Neural cell (in vitro differentiated cells): ENCODE data around the gene PTPRN2. TPM values are rescaled to one million over a fixed set of nuclear protein-coding genes. Genes with fewer than 3 reads are reported as not detected.

Experiments used
- H2AFZ ChIP-seq: fragments of 200-600, 300-800 bp; sonication (generic), shearing (Covaris generic); 2 replicates; pipeline ENCODE4 v1.6.0; 2014; ENCODE audit warnings: low read depth, mild to moderate bottlenecking, antibody characterized with exemption, low read length, moderate library complexity
- H3F3A ChIP-seq: fragments of 200-600 bp; shearing (Covaris generic); 2 replicates; pipeline ENCODE4 v1.6.1; 2016; ENCODE audit warnings: mild to moderate bottlenecking, moderate library complexity, mixed read lengths, antibody characterized with exemption, low read length; ENCODE audit not compliant: insufficient read depth, poor library complexity, severe bottlenecking
- H3K27ac ChIP-seq: fragments of 200-600, 300-800 bp; sonication (generic), shearing (Covaris generic); 2 replicates; pipeline ENCODE4 v1.5.1; 2014; ENCODE audit warnings: mild to moderate bottlenecking, low read length, moderate library complexity
- H3K27me3 ChIP-seq: fragments of 300-800, 200-600 bp; sonication (generic), shearing (Covaris generic); 2 replicates; pipeline ENCODE4 v1.6.0; 2014; ENCODE audit warnings: mild to moderate bottlenecking, low read depth, low read length, moderate library complexity; ENCODE audit not compliant: insufficient read depth
- H3K36me3 ChIP-seq: fragments of 300-800, 200-600 bp; sonication (generic), shearing (Covaris generic); 2 replicates; pipeline ENCODE4 v1.5.1; 2014; ENCODE audit warnings: mild to moderate bottlenecking, antibody characterized with exemption, low read length, moderate library complexity; ENCODE audit not compliant: insufficient read depth
- H3K4me2 ChIP-seq: fragments of 300-800, 200-600 bp; sonication (generic), shearing (Covaris generic); 2 replicates; pipeline ENCODE4 v1.6.0; 2014; ENCODE audit warnings: mild to moderate bottlenecking, low read length
- H3K4me3 ChIP-seq: fragments of 300-800, 200-600 bp; sonication (generic), shearing (Covaris generic); 2 replicates; pipeline ENCODE4 v1.5.1; 2014; ENCODE audit warnings: mild to moderate bottlenecking, low read length, moderate library complexity
- H3K79me2 ChIP-seq: fragments of 200-600 bp; shearing (Covaris generic); replicated peaks from 2 replicates; pipeline ENCODE4 v1.6.0; 2014; ENCODE audit warnings: mild to moderate bottlenecking, low read length, moderate library complexity; ENCODE audit not compliant: insufficient read depth
- H3K9ac ChIP-seq: fragments of 300-800, 200-600 bp; sonication (generic), shearing (Covaris generic); 2 replicates; pipeline ENCODE4 v1.6.1; 2016; ENCODE audit warnings: mild to moderate bottlenecking, low read length, mixed read lengths
- H3K9me2 ChIP-seq: fragments of 200-600 bp; shearing (Covaris generic); 2 replicates; pipeline ENCODE4 v1.6.1; 2016; ENCODE audit warnings: mild to moderate bottlenecking, low read length, mixed read lengths; ENCODE audit not compliant: insufficient read depth
- H3K9me3 ChIP-seq: fragments of 200-600, 300-800 bp; sonication (generic), shearing (Covaris generic); 2 replicates; pipeline ENCODE4 v1.6.1; 2016; ENCODE audit warnings: mild to moderate bottlenecking, mixed run types, low read length, moderate library complexity, mixed read lengths
- H4K20me1 ChIP-seq: fragments of 200-600 bp; shearing (Covaris generic); 2 replicates; pipeline ENCODE4 v1.6.1; 2016; ENCODE audit warnings: mild to moderate bottlenecking, mixed run types; ENCODE audit not compliant: insufficient read depth
- CTCF ChIP-seq: fragments of 450-650 bp; IDR thresholded peaks from 2 replicates; pipeline ENCODE4 v1.5.1; 2014; ENCODE audit warnings: antibody characterized with exemption, mild to moderate bottlenecking, moderate library complexity; ENCODE audit not compliant: poor library complexity, severe bottlenecking
- EP300 ChIP-seq: fragments of 450-650 bp; conservative IDR thresholded peaks from 2 replicates; pipeline ENCODE4 v1.6.1; 2014; ENCODE audit warnings: antibody characterized with exemption, mild to moderate bottlenecking, moderate library complexity; ENCODE audit not compliant: poor library complexity, severe bottlenecking
- EZH2 ChIP-seq: fragments of 200-600, 300-800 bp; shearing (Covaris generic), sonication (generic); IDR thresholded peaks from 2 replicates; pipeline ENCODE4 v1.6.1; 2014; ENCODE audit warnings: antibody characterized with exemption, low read length, borderline replicate concordance, mild to moderate bottlenecking; ENCODE audit not compliant: insufficient read depth, poor library complexity, severe bottlenecking
- MXI1 ChIP-seq: fragments of 450-650 bp; conservative IDR thresholded peaks from 2 replicates; pipeline ENCODE4 v1.6.1; 2014; ENCODE audit warnings: antibody characterized with exemption, mild to moderate bottlenecking; ENCODE audit not compliant: poor library complexity, severe bottlenecking
- POLR2AphosphoS5 ChIP-seq: IDR thresholded peaks from 2 replicates; pipeline ENCODE4 v1.6.1; 2012
- RAD21 ChIP-seq: fragments of 450-650 bp; conservative IDR thresholded peaks from 2 replicates; pipeline ENCODE4 v1.6.1; 2014; ENCODE audit warnings: antibody characterized with exemption, mild to moderate bottlenecking, moderate library complexity
- REST ChIP-seq: IDR thresholded peaks from 2 replicates; pipeline ENCODE4 v1.6.1; 2012; ENCODE audit warnings: borderline replicate concordance
- SMC3 ChIP-seq: fragments of 450-650 bp; conservative IDR thresholded peaks from 2 replicates; pipeline ENCODE4 v1.6.1; 2014; ENCODE audit warnings: antibody characterized with exemption, mild to moderate bottlenecking, moderate library complexity; ENCODE audit not compliant: poor library complexity
- TAF1 ChIP-seq: IDR thresholded peaks from 2 replicates; pipeline ENCODE4 v1.6.1; 2012; ENCODE audit warnings: low read depth
- polyA plus RNA-seq: library from polyadenylated mRNA; depleted of rRNA; stranded (reverse); fragments of >200 nt; gene quantifications from 2 replicates; pipeline ENCODE4 v1.2.3, GENCODE V29; 2014

PTPRN2 gene
- polyA plus RNA-seq, 1 donor from 2014 or later: 31.0 TPM

- Histone ChIP-seq H3K9me3 (no peaks in the 10 kb centered on the region), H3K36me3 (no peaks in the 10 kb centered on the region), H4K20me1 (no peaks in the 10 kb centered on the region), H3K79me2 (no peaks in the 10 kb centered on the region), H3F3A (no peaks in the 10 kb centered on the region), H3K9ac (no peak overlapping the region), H2AFZ (no peak overlapping the region), H3K4me2 (no peak overlapping the region), H3K27me3 (no peaks in the 10 kb centered on the region), H3K9me2 (no peaks in the 10 kb centered on the region), H3K4me3 (no peak overlapping the region), H3K27ac (no peak overlapping the region)
- TF ChIP-seq EP300 (no peak), TAF1 (no peak), REST (no peak), CTCF (no peak), SMC3 (no peak), MXI1 (no peak), RAD21 (no peak), EZH2 (no peak), POLR2AphosphoS5 (no peak)
These were observed 28.4 kb upstream of the PTPRN2 start for GRCh38 chr7:158616050-158616449.

- H3K27me3 ChIP-seq: no peaks in the 10 kb centered on the region
- H3K4me2 ChIP-seq: no peak overlapping the region
- H3K9ac ChIP-seq: no peak overlapping the region
- TF ChIP-seq RAD21: no peak
- no peak for TF ChIP-seq POLR2AphosphoS5
- TF ChIP-seq REST: no peak
- no peak for TF ChIP-seq MXI1
- TF ChIP-seq EZH2: no peak
- no peak for TF ChIP-seq CTCF
- no peak for TF ChIP-seq TAF1
- TF ChIP-seq SMC3: no peak
- no peak for TF ChIP-seq EP300
- no peak overlapping the region for H3K4me3 ChIP-seq
- no peak overlapping the region for H2AFZ ChIP-seq
- no peak overlapping the region for H3K27ac ChIP-seq
- H3K9me2 ChIP-seq: no peaks in the 10 kb centered on the region
- H3F3A ChIP-seq: no peaks in the 10 kb centered on the region
- H3K9me3 ChIP-seq: no peaks in the 10 kb centered on the region
- no peaks in the 10 kb centered on the region for H3K79me2 ChIP-seq
- H4K20me1 ChIP-seq: no peaks in the 10 kb centered on the region
- no peaks in the 10 kb centered on the region for H3K36me3 ChIP-seq
These were observed 27.1 kb upstream of the PTPRN2 start for GRCh38 chr7:158614700-158615099.
